ENCODE data around the gene B4GALT5. TPM values are rescaled to one million over a fixed set of nuclear protein-coding genes. Genes with fewer than 3 reads are reported as not detected.
"Not testable (repeated sequence)": the region's sequence is repeated elsewhere in the genome, so short reads cannot be mapped to it uniquely, and the experiment has no call there.

The B4GALT5 gene
- total RNA-seq, 2 experiments from 2014 or later: 9.8 to 18.8 TPM

GRCh38 chr20:49721326-49721725 lies 7.6 kb upstream of the B4GALT5 start:
- H3K79me2 ChIP-seq (ENCODE audit: insufficient read depth, low read depth, low read length); H3K9me2 ChIP-seq (ENCODE audit: insufficient read depth, low read length); H3K4me2 ChIP-seq (ENCODE audit: low read length); H4K20me1 ChIP-seq (ENCODE audit: insufficient read depth, low read length); H3K9me3 ChIP-seq (ENCODE audit: low read length); H3K36me3 ChIP-seq (ENCODE audit: insufficient read depth, low read length); intact Hi-C loops (cut with micrococcal nuclease; ENCODE audit: unreplicated experiment); H3K4me3 ChIP-seq (ENCODE audit: low read depth, low read length, poor library complexity, severe bottlenecking); DNase-seq (ENCODE audit: low spot score); H2AFZ ChIP-seq (ENCODE audit: low read length); H3K4me1 ChIP-seq (ENCODE audit: insufficient read depth, low read length, poor library complexity, severe bottlenecking); CTCF ChIA-PET (ENCODE audit: unreplicated experiment); BruUV-seq (replicated peaks); H3K27ac ChIP-seq (ENCODE audit: low read depth, low read length, poor library complexity, severe bottlenecking): not testable (repeated sequence)
- POLR2A ChIA-PET: interaction anchor here (0.6 to 0.9 kb wide), 3 partner anchors 12 to 101 kb away, joined by 3 to 5 read pairs (median 4); no protein-coding TSS in a partner anchor

GRCh38 chr20:49715466-49715865 lies 1.8 kb upstream of the B4GALT5 start:
- ChIA-PET CTCF (ENCODE audit: unreplicated experiment) (no interaction called here), POLR2A (interaction anchor here (0.5 to 1.2 kb wide), 3 partner anchors 19 to 1352 kb away, joined by 3 to 4 read pairs (median 3); no protein-coding TSS in a partner anchor)
- no peaks in the 10 kb centered on the region for H3K9me3 ChIP-seq (ENCODE audit: low read length)
- TF ChIP-seq CTCF (conservative IDR thresholded peaks at IDR 0.05; ENCODE audit: low read length): no peak
- TF ChIP-seq EZH2phosphoT487 (IDR thresholded peaks at IDR 0.05; ENCODE audit: borderline replicate concordance, low read depth, low read length): no peak
- peaks cover 8% of the 10 kb centered on the region; the same call in 1 of the 2 replicates for H3K36me3 ChIP-seq (ENCODE audit: insufficient read depth, low read length)
- DNase-seq (ENCODE audit: low spot score): no peak
- no peak overlapping the region for H3K4me3 ChIP-seq (ENCODE audit: low read depth, low read length, poor library complexity, severe bottlenecking)
- peaks cover 26% of the 10 kb centered on the region for H3K4me1 ChIP-seq (ENCODE audit: insufficient read depth, low read length, poor library complexity, severe bottlenecking)
- intact Hi-C loops (cut with micrococcal nuclease; ENCODE audit: unreplicated experiment): no loop called here
- H3K9me2 ChIP-seq (ENCODE audit: insufficient read depth, low read length): no peaks in the 10 kb centered on the region
- H3K79me2 ChIP-seq (ENCODE audit: insufficient read depth, low read depth, low read length): peaks cover 28% of the 10 kb centered on the region
- BruUV-seq (replicated peaks): no TSS peak
- no peak overlapping the region for H3K27ac ChIP-seq (ENCODE audit: low read depth, low read length, poor library complexity, severe bottlenecking)
- no peak overlapping the region for H2AFZ ChIP-seq (ENCODE audit: low read length)
- H4K20me1 ChIP-seq (ENCODE audit: insufficient read depth, low read length): 0 out of 2 replicates have a peak, but pooled peaks cover 10% of the 10 kb centered on the region
- H3K4me2 ChIP-seq (ENCODE audit: low read length): no peak overlapping the region

GRCh38 chr20:49712996-49713752 lies 504 bp downstream of the B4GALT5 start:
- Histone ChIP-seq H3K36me3 (ENCODE audit: insufficient read depth, low read length) (peaks cover 8% of the 10 kb centered on the region; the same call in 1 of the 2 replicates), H3K9me3 (ENCODE audit: low read length) (no peaks in the 10 kb centered on the region), H4K20me1 (ENCODE audit: insufficient read depth, low read length) (0 out of 2 replicates have a peak, but pooled peaks cover 10% of the 10 kb centered on the region), H3K4me2 (ENCODE audit: low read length) (peak overlapping the region; percentile 86), H3K27ac (ENCODE audit: low read depth, low read length, poor library complexity, severe bottlenecking) (peak overlapping the region; percentile 63), H3K9me2 (ENCODE audit: insufficient read depth, low read length) (no peaks in the 10 kb centered on the region), H2AFZ (ENCODE audit: low read length) (no peak overlapping the region), H3K79me2 (ENCODE audit: insufficient read depth, low read depth, low read length) (peaks cover 50% of the 10 kb centered on the region), H3K4me3 (ENCODE audit: low read depth, low read length, poor library complexity, severe bottlenecking) (peak overlapping the region; percentile 99), H3K4me1 (ENCODE audit: insufficient read depth, low read length, poor library complexity, severe bottlenecking) (peaks cover 45% of the 10 kb centered on the region)
- no peak for TF ChIP-seq EZH2phosphoT487 (IDR thresholded peaks at IDR 0.05; ENCODE audit: borderline replicate concordance, low read depth, low read length)
- no peak for TF ChIP-seq CTCF (conservative IDR thresholded peaks at IDR 0.05; ENCODE audit: low read length)
- ChIA-PET POLR2A (interaction anchor here (0.6 to 1.6 kb wide), 3 partner anchors 11 to 23 kb away, joined by 3 to 5 read pairs (median 3); no protein-coding TSS in a partner anchor), CTCF (ENCODE audit: unreplicated experiment) (no interaction called here)
- intact Hi-C loops (cut with micrococcal nuclease; ENCODE audit: unreplicated experiment): loop anchor here (2.0 to 5.0 kb wide), 4 partner anchors 38 to 109 kb away; no protein-coding TSS in a partner anchor
- peak; percentile 73 for DNase-seq (ENCODE audit: low spot score)
- no TSS peak for BruUV-seq (replicated peaks)
